HepG2 (cell line): ENCODE results near the gene TTC38. TPM values are rescaled to one million over a fixed set of nuclear protein-coding genes. Genes with fewer than 3 reads are reported as not detected.

Source experiments
- ATAC-seq: fragments of 200-7000 bp; cut with Tn5 transposase; 3 replicates; pipeline ENCODE4 v1.9.1; 2020; ENCODE audit warnings: mild to moderate bottlenecking, moderate library complexity
- BruUV-seq: library from RNA; stranded (reverse); fragments of 400-500 nt; replicated peaks from 2 replicates; lab custom pipeline; 2021; lab: Mats Ljungman, UMichigan
- CTCF ChIA-PET: fragments of 300-600 bp; formaldehyde crosslinking; extraction: SDS; loops from one replicate; lab custom pipeline; 2021; ENCODE audit warnings: low total read pairs, inconsistent platforms, low intra/inter-chr PET ratio; lab: Yijun Ruan, JAX
- POLR2A ChIA-PET: fragments of 350-600 bp; sonication (Branson Sonifier 250); formaldehyde crosslinking; loops from one replicate; lab custom pipeline; 2020; ENCODE audit warnings: antibody characterized with exemption, inconsistent platforms; lab: Yijun Ruan, JAX
- DNase-seq: peaks from one replicate; pipeline ENCODE4 v3.0.0-alpha.2; 2015; ENCODE audit warnings: low spot score
- FAIRE-seq: peaks from 3 replicates; lab custom pipeline; 2011; peaks lifted over from hg19 to GRCh38; lab: Jason Lieb, UNC
- H2AFZ ChIP-seq: one replicate; pipeline ENCODE4 v1.6.1; 2011; ENCODE audit warnings: low read length, inconsistent platforms
- H3K27ac ChIP-seq: fragments of 300-600 bp; 3 replicates; pipeline ENCODE4 v1.8.0; 2011; ENCODE audit warnings: mixed run types, mild to moderate bottlenecking, mixed read lengths, low read length, inconsistent platforms; ENCODE audit not compliant: insufficient read depth; ENCODE audit errors: extremely low read length
- H3K27me3 ChIP-seq, 2 experiments: fragments of 200-600 bp in 1 of 2; 2 replicates in 1 of 2; 3 replicates in 1 of 2; pipeline versions ENCODE4 v1.6.0 to v1.8.0; 2011; ENCODE audit warnings: low read length in 2 of 2, mild to moderate bottlenecking in 2 of 2, moderate library complexity in 2 of 2, inconsistent platforms in 1 of 2; ENCODE audit not compliant: insufficient read depth in 2 of 2, control insufficient read depth in 1 of 2
- H3K36me3 ChIP-seq, 2 experiments: fragments of 200-600 bp in 1 of 2; replicated peaks in 1 of 2; 2 replicates in 1 of 2; 3 replicates in 1 of 2; pipeline versions ENCODE4 v1.5.1 to v1.8.0; 2011; ENCODE audit warnings: low read length in 2 of 2, inconsistent platforms in 1 of 2; ENCODE audit not compliant: insufficient read depth in 2 of 2, control insufficient read depth in 1 of 2
- H3K4me1 ChIP-seq: 2 replicates; pipeline ENCODE4 v1.5.1; 2012; ENCODE audit warnings: low read length, inconsistent platforms; ENCODE audit not compliant: insufficient read depth
- H3K4me2 ChIP-seq: 2 replicates; pipeline ENCODE4 v1.6.0; 2011; ENCODE audit warnings: low read depth, low read length, inconsistent platforms
- H3K4me3 ChIP-seq, 3 experiments: fragments of 200-600 bp in 1 of 3; sonication (generic), shearing (Covaris generic) in 1 of 3; replicated peaks in 1 of 3; 2 replicates each; pipeline ENCODE4 v1.5.1; 2011 to 2016; ENCODE audit warnings: low read length in 3 of 3, inconsistent platforms in 2 of 3, low read depth in 2 of 3, mild to moderate bottlenecking in 2 of 3, control low read depth in 1 of 3, mixed read lengths in 1 of 3; ENCODE audit not compliant: insufficient read depth in 1 of 3
- H3K79me2 ChIP-seq: one replicate; pipeline ENCODE4 v1.6.1; 2011; ENCODE audit warnings: low read length, inconsistent platforms; ENCODE audit not compliant: insufficient read depth
- H3K9ac ChIP-seq: 2 replicates; pipeline ENCODE4 v1.6.0; 2011; ENCODE audit warnings: mild to moderate bottlenecking, low read depth, low read length, inconsistent platforms; ENCODE audit not compliant: insufficient read depth
- H3K9me3 ChIP-seq: 2 replicates; pipeline ENCODE4 v1.5.1; 2012; ENCODE audit warnings: mild to moderate bottlenecking, low read length
- H4K20me1 ChIP-seq: 2 replicates; pipeline ENCODE4 v1.6.0; 2011; ENCODE audit warnings: inconsistent platforms, mild to moderate bottlenecking, low read length, moderate library complexity; ENCODE audit not compliant: insufficient read depth
- JDP2 ChIP-seq: sonication (generic); formaldehyde crosslinking; IDR thresholded peaks from 2 replicates; pipeline ENCODE4 v1.8.1; 2022; ENCODE audit warnings: missing genetic modification reagents, borderline replicate concordance
- MBD4 ChIP-seq: IDR thresholded peaks from 2 replicates; pipeline ENCODE4 v1.6.1; 2012; ENCODE audit warnings: low read length, inconsistent platforms, borderline replicate concordance
- ZBTB46 ChIP-seq: sonication (generic); formaldehyde crosslinking; IDR thresholded peaks from 2 replicates; pipeline ENCODE4 v1.4.0; 2020; ENCODE audit warnings: mild to moderate bottlenecking, missing genetic modification reagents, borderline replicate concordance
- ZKSCAN1 ChIP-seq: fragments of 150-350 bp; IDR thresholded peaks from 2 replicates; pipeline ENCODE4 v1.6.1; 2014; ENCODE audit warnings: low read length
- ZNF260 ChIP-seq: sonication (generic); formaldehyde crosslinking; IDR thresholded peaks from 2 replicates; pipeline ENCODE4 v1.4.0; 2020; ENCODE audit warnings: missing genetic modification reagents, low read depth, mild to moderate bottlenecking, borderline replicate concordance
- ZNF30 ChIP-seq: sonication (generic); formaldehyde crosslinking; IDR thresholded peaks from 2 replicates; pipeline ENCODE4 v1.5.0; 2020; ENCODE audit warnings: mild to moderate bottlenecking, missing genetic modification reagents
- ZNF556 ChIP-seq: sonication (generic); formaldehyde crosslinking; IDR thresholded peaks from 2 replicates; pipeline ENCODE4 v1.4.0; 2020; ENCODE audit warnings: mild to moderate bottlenecking, missing genetic modification reagents, borderline replicate concordance
- WGBS: methylation state at CpG from one replicate; pipeline ENCODE4 v1.1.6; 2017; ENCODE audit warnings: low lambda C conversion rate; 5-methylcytosine and 5-hydroxymethylcytosine counted together
- in situ Hi-C: cut with HindIII; loops from 2 replicates; pipeline ENCODE4 v1.10.0; 2017; ENCODE audit warnings: low pct_unique_long_range_greater_than_20kb; ENCODE audit not compliant: extremely low pct_ligation_motif_present
- intact Hi-C: fragments of 100-400 bp; cut with micrococcal nuclease; formaldehyde crosslinking; loops from one replicate; pipeline ENCODE4 v1.10.0; 2022; ENCODE audit not compliant: unreplicated experiment
- polyA plus RNA-seq, 8 experiments: library from polyadenylated mRNA; depleted of rRNA in 3 of 8; stranded (reverse) in 7 of 8; unstranded in 1 of 8; fragments of >200 nt; fragmentation: Illumina TruSeq in 4 of 8; extraction: Trizol in 4 of 8; gene quantifications; 2 replicates each; pipeline versions ENCODE4 v1.2.1 to v1.2.3, GENCODE V29; 2011 to 2016; ENCODE audit warnings: low read depth in 4 of 8, missing spikeins in 1 of 8, mixed read lengths in 1 of 8; ENCODE audit not compliant: insufficient read depth in 1 of 8
- total RNA-seq, 5 experiments: library from RNA; depleted of rRNA; stranded (reverse); fragments of >200 nt; fragmentation: Illumina TruSeq; extraction: Trizol; gene quantifications; 2 replicates each; pipeline ENCODE4 v1.2.3, GENCODE V29; 2016; ENCODE audit warnings: low read depth in 1 of 5

The TTC38 gene
- total and polyA plus RNA-seq, 2 of the 13 experiments (the other 11 are each of a cell fraction or from before 2014, with no cell fraction given): 101 to 105 TPM

- ATAC-seq: no peak
- Histone ChIP-seq H3K79me2 (peaks cover 4% of the 10 kb centered on the region), H3K36me3 (0 out of 5 replicates have a peak, but pooled peaks cover 0 to 2% of the 10 kb centered on the region in 2 experiments), H3K4me3 (no peak overlapping the region; a peak in 1 of 6 replicates), H3K9ac (peak overlapping the region; percentile 88; the same call in 1 of the 2 replicates), H3K4me1 (peaks cover 61% of the 10 kb centered on the region), H2AFZ (no peak overlapping the region), H3K4me2 (peak overlapping the region; percentile 83), H3K27me3 (no peaks in the 10 kb centered on the region), H3K27ac (no peak overlapping the region), H3K9me3 (no peaks in the 10 kb centered on the region), H4K20me1 (no peaks in the 10 kb centered on the region)
- intact Hi-C loops (loop anchor here (2.0 kb wide), 1 partner anchor 15 kb away; no protein-coding TSS in a partner anchor), in situ Hi-C loops (no loop called here)
- FAIRE-seq: no peak
- no TSS peak for BruUV-seq
- POLR2A ChIA-PET: interaction anchor here (7.2 kb wide), 1 partner anchor 17 kb away, joined by 83 read pairs; the partner anchor contains the start of gene TTC38
- CTCF ChIA-PET: no interaction called here
- no peak for TF ChIP-seq JDP2 (CRISPR knock-in tag)
- TF ChIP-seq ZKSCAN1: no peak
- no peak for TF ChIP-seq ZNF30 (CRISPR knock-in tag)
- TF ChIP-seq ZBTB46: no peak
- no peak for TF ChIP-seq ZNF556 (CRISPR knock-in tag)
- TF ChIP-seq ZNF260: no peak
- no peak for TF ChIP-seq MBD4
- WGBS: 94% methylated on average over 9 of the region's 9 CpGs
- DNase-seq: no peak
Observed at GRCh38 chr22:46251816-46252380, 15.9 kb upstream of the TTC38 start.
